Osteoblast (primary cell): ENCODE results near the gene GPX2. TPM values are rescaled to one million over a fixed set of nuclear protein-coding genes. Genes with fewer than 3 reads are reported as not detected.
A peak's percentile ranks its signal among the peaks of the same experiment; 100 is the strongest.

Experiments used
- DNase-seq: peaks from one replicate; pipeline ENCODE4 v3.0.0; 2011; ENCODE audit warnings: low spot score, mixed read lengths; ENCODE audit not compliant: insufficient read length; ENCODE audit errors: missing footprints
- H2AFZ ChIP-seq: 2 replicates; pipeline ENCODE4 v1.6.0; 2011; ENCODE audit warnings: mild to moderate bottlenecking, low read length
- H3K27ac ChIP-seq: 2 replicates; pipeline ENCODE4 v1.5.1; 2011; ENCODE audit warnings: mild to moderate bottlenecking, low read depth, low read length, moderate library complexity
- H3K27me3 ChIP-seq: 2 replicates; pipeline ENCODE4 v1.6.0; 2012; ENCODE audit warnings: mild to moderate bottlenecking, control low read depth, inconsistent platforms, low read length, moderate library complexity; ENCODE audit not compliant: insufficient read depth
- H3K36me3 ChIP-seq: 2 replicates; pipeline ENCODE4 v1.5.1; 2011; ENCODE audit warnings: mild to moderate bottlenecking, low read length, control low read depth, moderate library complexity; ENCODE audit not compliant: insufficient read depth
- H3K4me1 ChIP-seq: 2 replicates; pipeline ENCODE4 v1.5.1; 2011; ENCODE audit warnings: mild to moderate bottlenecking, low read length, control low read depth, moderate library complexity; ENCODE audit not compliant: insufficient read depth
- H3K4me2 ChIP-seq: 2 replicates; pipeline ENCODE4 v1.6.0; 2011; ENCODE audit warnings: mild to moderate bottlenecking, low read length; ENCODE audit not compliant: insufficient read depth
- H3K4me3 ChIP-seq: fragments of 200-600 bp; sonication (generic); 3 replicates; pipeline ENCODE4 v1.5.1; 2012; ENCODE audit warnings: mild to moderate bottlenecking, low read length, inconsistent platforms; ENCODE audit not compliant: insufficient read depth
- H3K79me2 ChIP-seq: 2 replicates; pipeline ENCODE4 v1.6.0; 2012; ENCODE audit warnings: mild to moderate bottlenecking, low read length, control low read depth, inconsistent platforms; ENCODE audit not compliant: insufficient read depth
- H3K9me3 ChIP-seq: 2 replicates; pipeline ENCODE4 v1.5.1; 2011; ENCODE audit warnings: low read depth, low read length, control low read depth
- H4K20me1 ChIP-seq: 2 replicates; pipeline ENCODE4 v1.6.0; 2012; ENCODE audit warnings: mild to moderate bottlenecking, low read length, control low read depth; ENCODE audit not compliant: insufficient read depth
- total RNA-seq: library from RNA; depleted of rRNA; stranded (reverse); fragments of >200 nt; gene quantifications from 2 replicates; pipeline ENCODE4 v1.2.3, GENCODE V29; 2012
- TF ChIP-seq, protein P1 (sequence below): IDR thresholded peaks from 2 replicates; pipeline ENCODE4 v1.5.1; 2011; ENCODE audit warnings: mild to moderate bottlenecking, low read depth, low read length, moderate library complexity; ENCODE audit errors: extremely low read depth

GPX2 gene
- total RNA-seq, 1 donor: not detected

GRCh38 chr14:64940336-64940910 is 2.1 kb downstream of the GPX2 start:
- no peak overlapping the region for H3K27ac ChIP-seq
- no peak overlapping the region for H2AFZ ChIP-seq
- H3K36me3 ChIP-seq: peaks cover 4% of the 10 kb centered on the region
- no peaks in the 10 kb centered on the region for H3K27me3 ChIP-seq
- TF ChIP-seq, protein P1, sequence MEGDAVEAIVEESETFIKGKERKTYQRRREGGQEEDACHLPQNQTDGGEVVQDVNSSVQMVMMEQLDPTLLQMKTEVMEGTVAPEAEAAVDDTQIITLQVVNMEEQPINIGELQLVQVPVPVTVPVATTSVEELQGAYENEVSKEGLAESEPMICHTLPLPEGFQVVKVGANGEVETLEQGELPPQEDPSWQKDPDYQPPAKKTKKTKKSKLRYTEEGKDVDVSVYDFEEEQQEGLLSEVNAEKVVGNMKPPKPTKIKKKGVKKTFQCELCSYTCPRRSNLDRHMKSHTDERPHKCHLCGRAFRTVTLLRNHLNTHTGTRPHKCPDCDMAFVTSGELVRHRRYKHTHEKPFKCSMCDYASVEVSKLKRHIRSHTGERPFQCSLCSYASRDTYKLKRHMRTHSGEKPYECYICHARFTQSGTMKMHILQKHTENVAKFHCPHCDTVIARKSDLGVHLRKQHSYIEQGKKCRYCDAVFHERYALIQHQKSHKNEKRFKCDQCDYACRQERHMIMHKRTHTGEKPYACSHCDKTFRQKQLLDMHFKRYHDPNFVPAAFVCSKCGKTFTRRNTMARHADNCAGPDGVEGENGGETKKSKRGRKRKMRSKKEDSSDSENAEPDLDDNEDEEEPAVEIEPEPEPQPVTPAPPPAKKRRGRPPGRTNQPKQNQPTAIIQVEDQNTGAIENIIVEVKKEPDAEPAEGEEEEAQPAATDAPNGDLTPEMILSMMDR: no peak
- no peak for DNase-seq
- H3K9me3 ChIP-seq: no peaks in the 10 kb centered on the region
- H3K79me2 ChIP-seq: no peaks in the 10 kb centered on the region
- H3K4me2 ChIP-seq: no peak overlapping the region
- no peak overlapping the region for H3K4me3 ChIP-seq
- no peaks in the 10 kb centered on the region for H3K4me1 ChIP-seq
- peaks cover 15% of the 10 kb centered on the region for H4K20me1 ChIP-seq

DNA sequence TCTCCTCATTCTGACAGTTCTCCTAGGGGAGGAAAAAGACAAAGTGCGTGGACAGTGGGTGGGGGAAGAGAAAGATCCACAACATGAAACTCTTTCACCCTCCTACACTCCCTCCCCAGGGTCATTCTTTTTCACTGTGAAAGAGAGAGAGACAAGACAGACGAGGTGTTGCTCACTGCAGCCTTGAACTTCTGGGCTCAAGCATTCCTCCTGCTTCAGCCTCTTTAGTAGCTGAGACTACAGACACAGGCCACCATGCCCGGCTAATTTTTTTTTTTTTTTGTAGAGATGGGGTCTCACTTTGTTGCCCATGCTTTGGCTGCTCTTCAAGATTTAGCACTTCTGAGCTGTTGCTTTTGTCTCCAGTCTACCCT is 2.7 kb downstream of the GPX2 start:
- Histone ChIP-seq H2AFZ (no peak overlapping the region), H3K4me3 (no peak overlapping the region), H3K4me2 (no peak overlapping the region), H3K4me1 (no peaks in the 10 kb centered on the region), H3K36me3 (peaks cover 5% of the 10 kb centered on the region), H3K9me3 (no peaks in the 10 kb centered on the region), H4K20me1 (peaks cover 15% of the 10 kb centered on the region), H3K27ac (no peak overlapping the region), H3K79me2 (no peaks in the 10 kb centered on the region), H3K27me3 (no peaks in the 10 kb centered on the region)
- TF ChIP-seq, protein P1: no peak
- no peak for DNase-seq

GRCh38 chr14:64938972-64939816 is 3.4 kb downstream of the GPX2 start:
- H3K4me1 ChIP-seq: no peaks in the 10 kb centered on the region
- H4K20me1 ChIP-seq: peaks cover 15% of the 10 kb centered on the region
- no peak overlapping the region for H3K4me2 ChIP-seq
- H2AFZ ChIP-seq: no peak overlapping the region
- H3K27ac ChIP-seq: no peak overlapping the region
- no peaks in the 10 kb centered on the region for H3K9me3 ChIP-seq
- H3K4me3 ChIP-seq: no peak overlapping the region
- H3K36me3 ChIP-seq: peaks cover 11% of the 10 kb centered on the region
- TF ChIP-seq, protein P1: no peak
- no peak for DNase-seq
- H3K79me2 ChIP-seq: no peaks in the 10 kb centered on the region
- no peaks in the 10 kb centered on the region for H3K27me3 ChIP-seq

GRCh38 chr14:64937821-64938193 is 4.7 kb downstream of the GPX2 start:
- Histone ChIP-seq H3K4me3 (no peak overlapping the region), H2AFZ (no peak overlapping the region), H3K79me2 (peaks cover 2% of the 10 kb centered on the region), H3K36me3 (peaks cover 20% of the 10 kb centered on the region), H3K27ac (no peak overlapping the region), H3K27me3 (no peaks in the 10 kb centered on the region), H3K9me3 (no peaks in the 10 kb centered on the region), H3K4me1 (no peaks in the 10 kb centered on the region), H3K4me2 (no peak overlapping the region), H4K20me1 (peaks cover 15% of the 10 kb centered on the region)
- no peak for DNase-seq
- TF ChIP-seq, protein P1: peak; percentile 45
